ENCODE results near the gene PRPH.
"Not testable (repeated sequence)": the region's sequence is repeated elsewhere in the genome, so short reads cannot be mapped to it uniquely, and the experiment has no call there.

Gene PRPH

DNA sequence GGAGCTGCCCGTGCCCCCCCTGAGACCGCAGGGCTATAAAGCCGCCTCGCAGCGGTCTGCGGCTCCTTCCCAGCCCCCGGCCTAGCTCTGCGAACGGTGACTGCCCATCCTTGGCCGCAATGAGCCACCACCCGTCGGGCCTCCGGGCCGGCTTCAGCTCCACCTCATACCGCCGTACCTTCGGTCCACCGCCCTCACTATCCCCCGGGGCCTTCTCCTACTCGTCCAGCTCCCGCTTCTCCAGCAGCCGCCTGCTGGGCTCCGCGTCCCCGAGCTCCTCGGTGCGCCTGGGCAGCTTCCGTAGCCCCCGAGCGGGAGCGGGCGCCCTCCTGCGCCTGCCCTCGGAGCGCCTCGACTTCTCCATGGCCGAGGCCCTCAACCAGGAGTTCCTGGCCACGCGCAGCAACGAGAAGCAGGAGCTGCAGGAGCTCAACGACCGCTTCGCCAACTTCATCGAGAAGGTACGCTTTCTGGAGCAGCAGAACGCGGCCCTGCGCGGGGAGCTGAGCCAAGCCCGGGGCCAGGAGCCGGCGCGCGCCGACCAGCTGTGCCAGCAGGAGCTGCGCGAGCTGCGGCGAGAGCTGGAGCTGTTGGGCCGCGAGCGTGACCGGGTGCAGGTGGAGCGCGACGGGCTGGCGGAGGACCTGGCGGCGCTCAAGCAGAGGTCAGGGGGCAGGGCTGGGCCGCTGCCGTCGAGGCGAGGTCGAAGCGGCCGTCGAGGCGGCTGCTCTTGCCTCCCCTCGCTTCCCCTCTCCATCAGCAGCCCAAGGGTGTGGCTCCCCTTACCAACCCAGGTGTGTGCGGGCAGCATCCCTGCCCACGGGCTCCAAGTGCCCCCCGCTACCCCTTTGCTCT is at the start of gene PRPH:
Gene PRPH (plus strand): TSS at position 66 of the 855 bp plus-strand sequence. CDS start 54 bp downstream, at position 120.
- Mint-ChIP-seq H3K4me1 (peaks cover 19% of the 10 kb centered on the region), H3K9me3 (no peaks in the 10 kb centered on the region), H3K27ac (no peak within 1 kb of the TSS), H3K36me3 (no peaks in the 10 kb centered on the region), H3K4me3 (no peak within 1 kb of the TSS), H3K27me3 (peaks cover 26% of the 10 kb centered on the region)

DNA sequence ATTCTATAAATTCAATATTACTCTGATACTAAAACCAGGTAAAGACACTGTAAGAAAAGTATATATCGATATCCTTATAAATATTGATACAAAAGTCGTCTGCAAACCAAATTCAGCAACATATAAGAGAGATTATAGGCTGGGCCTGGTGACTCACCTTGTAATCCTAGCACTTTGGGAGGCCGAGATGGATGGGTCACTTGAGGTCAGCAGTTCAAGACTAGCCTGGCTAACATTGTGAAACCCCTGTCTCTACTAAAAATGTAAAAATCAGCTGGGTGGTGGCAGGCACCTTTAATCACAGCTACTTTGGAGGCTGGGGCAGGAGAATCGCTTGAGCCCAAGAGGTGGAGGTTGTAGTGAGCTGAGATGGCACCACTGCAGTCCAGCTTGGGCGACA is 43.6 kb upstream of the PRPH start:
- H3K36me3 Mint-ChIP-seq: no peaks in the 10 kb centered on the region
- no peak overlapping the region for H3K27ac Mint-ChIP-seq
- no peaks in the 10 kb centered on the region for H3K9me3 Mint-ChIP-seq
- no peaks in the 10 kb centered on the region for H3K4me1 Mint-ChIP-seq
- H3K27me3 Mint-ChIP-seq: no peaks in the 10 kb centered on the region
- no peak overlapping the region for H3K4me3 Mint-ChIP-seq

- H3K9me3 Mint-ChIP-seq: no peaks in the 10 kb centered on the region
- H3K27ac Mint-ChIP-seq: no peak overlapping the region
- no peaks in the 10 kb centered on the region for H3K4me1 Mint-ChIP-seq
- no peaks in the 10 kb centered on the region for H3K36me3 Mint-ChIP-seq
- no peaks in the 10 kb centered on the region for H3K27me3 Mint-ChIP-seq
- H3K4me3 Mint-ChIP-seq: no peak overlapping the region
These were observed 41.8 kb upstream of the PRPH start for GRCh38 chr12:49253033-49253623.

- not testable (repeated sequence) for H3K4me1 Mint-ChIP-seq, H3K27me3 Mint-ChIP-seq, H3K27ac Mint-ChIP-seq, H3K36me3 Mint-ChIP-seq, H3K9me3 Mint-ChIP-seq, H3K4me3 Mint-ChIP-seq
These were observed 39.5 kb upstream of the PRPH start for GRCh38 chr12:49255456-49255855.

- Mint-ChIP-seq H3K4me3 (no peak overlapping the region), H3K36me3 (no peaks in the 10 kb centered on the region), H3K9me3 (no peaks in the 10 kb centered on the region), H3K27me3 (no peaks in the 10 kb centered on the region), H3K4me1 (no peaks in the 10 kb centered on the region), H3K27ac (no peak overlapping the region)
These were observed 38.9 kb upstream of the PRPH start for GRCh38 chr12:49255857-49256637.

DNA sequence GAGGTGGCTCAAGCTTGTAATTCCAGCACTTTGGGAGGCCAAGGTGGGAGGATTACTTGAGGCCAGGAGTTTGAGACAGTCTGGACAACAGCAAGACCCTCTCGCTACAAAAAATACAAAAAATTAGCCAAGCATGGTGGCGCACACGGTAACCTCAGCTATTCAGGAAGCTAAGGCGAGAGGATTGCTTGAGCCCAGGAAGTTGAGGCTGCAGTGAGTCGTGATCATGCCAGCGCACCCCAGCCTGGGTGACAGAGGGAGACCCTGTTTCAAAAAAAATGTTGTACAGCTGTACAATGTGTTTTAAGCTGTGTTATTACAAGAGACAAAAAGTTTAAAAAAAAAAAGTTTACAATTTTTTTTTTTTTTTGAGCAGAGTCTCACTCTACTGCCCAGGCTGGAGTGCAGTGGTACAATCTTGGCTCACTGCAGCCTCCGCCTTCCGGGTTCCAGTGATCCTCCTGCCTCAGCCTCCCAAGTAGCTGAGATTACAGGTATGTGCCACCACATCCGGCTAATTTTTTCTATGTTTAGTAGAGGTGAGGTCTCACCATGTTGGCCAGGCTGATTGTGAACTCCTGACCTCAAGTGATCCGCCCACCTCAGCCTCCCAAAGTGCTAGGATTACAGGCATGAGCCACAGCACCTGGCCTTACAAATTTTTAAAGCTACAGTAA is 37.3 kb upstream of the PRPH start:
- not testable (repeated sequence) for H3K27me3 Mint-ChIP-seq, H3K9me3 Mint-ChIP-seq, H3K36me3 Mint-ChIP-seq, H3K4me3 Mint-ChIP-seq, H3K27ac Mint-ChIP-seq, H3K4me1 Mint-ChIP-seq

- Mint-ChIP-seq H3K27ac (no peak overlapping the region), H3K9me3 (no peaks in the 10 kb centered on the region), H3K27me3 (no peaks in the 10 kb centered on the region), H3K4me3 (no peak overlapping the region), H3K4me1 (no peaks in the 10 kb centered on the region), H3K36me3 (no peaks in the 10 kb centered on the region)
These were observed 35.5 kb upstream of the PRPH start for GRCh38 chr12:49259452-49259851.

DNA sequence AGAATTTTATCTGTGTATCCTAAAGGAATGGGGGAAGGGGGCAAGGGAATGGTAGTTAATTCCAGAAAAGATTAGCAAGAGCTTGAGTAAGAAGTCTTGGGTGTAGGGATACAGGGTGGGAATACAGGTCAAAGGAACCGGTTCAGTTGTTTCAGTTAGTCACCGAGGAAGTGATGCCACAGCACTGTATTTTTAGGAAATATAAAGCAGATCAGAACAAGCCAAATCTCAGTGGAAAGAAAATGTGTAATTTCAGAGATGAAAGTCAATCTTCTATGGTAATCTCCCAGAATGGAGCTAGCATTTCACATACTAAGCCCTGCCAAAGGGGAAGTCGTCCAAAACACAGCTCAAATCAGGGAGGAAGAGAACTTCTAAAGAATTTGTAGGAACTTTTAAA is 34.8 kb upstream of the PRPH start:
- Mint-ChIP-seq H3K4me1 (no peaks in the 10 kb centered on the region), H3K4me3 (no peak overlapping the region), H3K27me3 (no peaks in the 10 kb centered on the region), H3K27ac (no peak overlapping the region), H3K36me3 (no peaks in the 10 kb centered on the region), H3K9me3 (no peaks in the 10 kb centered on the region)

DNA sequence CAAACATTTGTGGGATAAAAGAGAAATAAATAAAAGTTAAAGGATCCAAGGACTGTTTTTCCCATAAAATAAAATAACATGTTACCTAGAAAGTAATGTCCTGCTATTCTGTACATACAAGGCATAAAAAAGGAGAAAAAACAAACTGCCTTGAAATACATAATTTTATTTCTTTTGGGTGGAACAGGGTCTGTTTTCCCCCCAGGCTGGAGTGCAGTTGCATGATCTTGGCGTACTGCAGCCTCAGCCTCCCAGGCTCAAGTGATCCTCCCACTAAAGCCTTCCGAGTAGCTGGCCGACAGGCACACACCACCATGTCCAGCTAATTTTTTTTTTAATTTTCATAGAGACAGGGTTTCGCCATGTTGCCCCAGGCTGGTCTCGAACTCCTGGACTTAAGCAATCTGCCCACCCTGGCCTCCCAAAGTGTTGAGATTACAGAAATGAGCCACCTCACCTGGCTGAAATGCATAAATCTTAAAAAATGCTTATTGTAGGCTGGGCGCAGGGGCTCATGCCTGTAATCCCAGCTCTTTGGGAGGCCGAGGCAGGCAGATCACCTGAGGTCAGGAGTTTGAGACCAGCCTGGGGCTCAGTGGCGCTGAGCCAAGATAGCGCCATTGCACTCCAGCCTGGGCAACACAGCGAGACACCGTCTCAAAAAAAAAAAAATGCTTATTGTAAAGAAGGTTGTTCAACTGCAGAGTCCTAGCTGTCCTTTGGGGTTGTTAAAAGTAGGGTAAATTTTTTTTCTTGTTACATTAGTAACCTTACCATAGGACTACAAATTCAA is 34.2 kb upstream of the PRPH start:
- Mint-ChIP-seq H3K9me3 (no peaks in the 10 kb centered on the region), H3K27me3 (no peaks in the 10 kb centered on the region), H3K27ac (no peak overlapping the region), H3K4me1 (no peaks in the 10 kb centered on the region), H3K4me3 (no peak overlapping the region), H3K36me3 (peaks cover 3% of the 10 kb centered on the region)

DNA sequence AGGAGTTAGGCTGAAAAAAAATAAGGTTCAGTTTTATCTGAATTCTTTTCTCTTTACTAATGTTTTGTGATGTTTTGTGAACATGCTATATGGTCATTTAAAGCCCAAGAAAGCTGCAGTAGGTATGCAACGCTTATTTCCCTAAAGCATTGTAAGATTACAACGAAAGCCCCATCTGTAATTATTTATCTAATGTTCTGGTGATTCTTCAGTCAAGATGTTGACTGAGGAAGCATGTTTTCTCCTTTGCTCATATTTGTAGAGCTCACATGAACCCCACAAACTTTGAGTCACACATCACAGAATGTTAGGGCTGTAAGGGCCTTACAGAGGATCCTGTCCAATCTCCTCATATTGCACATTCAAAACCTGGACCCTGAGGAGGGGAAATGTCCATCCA is 33.2 kb upstream of the PRPH start:
- Mint-ChIP-seq H3K27me3 (no peaks in the 10 kb centered on the region), H3K4me1 (no peaks in the 10 kb centered on the region)

GRCh38 chr12:49263400-49263763 is 31.6 kb upstream of the PRPH start:
- no peaks in the 10 kb centered on the region for H3K27me3 Mint-ChIP-seq
- no peak overlapping the region for H3K4me3 Mint-ChIP-seq
- no peaks in the 10 kb centered on the region for H3K9me3 Mint-ChIP-seq
- H3K27ac Mint-ChIP-seq: no peak overlapping the region
- H3K4me1 Mint-ChIP-seq: peaks cover 11% of the 10 kb centered on the region
- H3K36me3 Mint-ChIP-seq: peaks cover 4% of the 10 kb centered on the region

More for the DNA sequence above, 33.2 kb upstream of the PRPH start:
- no peak overlapping the region for H3K27ac Mint-ChIP-seq
- no peaks in the 10 kb centered on the region for H3K9me3 Mint-ChIP-seq
- H3K36me3 Mint-ChIP-seq: peaks cover 3% of the 10 kb centered on the region
- no peak overlapping the region for H3K4me3 Mint-ChIP-seq

DNA sequence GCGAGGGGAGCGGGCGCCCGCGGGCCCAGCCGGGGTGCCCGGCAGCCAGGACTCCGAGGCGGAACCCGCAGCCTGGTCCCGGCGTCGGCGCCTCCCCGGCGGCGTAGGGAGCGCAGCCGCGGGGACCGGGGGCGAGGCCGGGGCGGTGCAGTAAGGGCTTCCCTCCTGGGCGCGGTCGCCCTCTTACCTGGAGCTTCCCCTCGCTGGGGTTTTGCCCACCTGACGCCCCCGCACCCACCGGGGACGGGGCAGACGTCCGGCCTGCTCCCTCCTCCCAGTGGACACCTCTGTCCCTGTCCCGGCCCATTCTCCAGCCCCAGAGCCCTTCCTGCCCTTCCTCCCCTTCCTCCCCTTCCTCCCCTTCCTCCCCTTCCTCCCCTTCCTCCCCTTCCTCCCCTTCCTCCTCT is 30.5 kb upstream of the PRPH start:
- H3K36me3 Mint-ChIP-seq: peaks cover 9% of the 10 kb centered on the region
- H3K4me1 Mint-ChIP-seq: peaks cover 19% of the 10 kb centered on the region
- H3K9me3 Mint-ChIP-seq: no peaks in the 10 kb centered on the region
- H3K27ac Mint-ChIP-seq: no peak overlapping the region
- no peaks in the 10 kb centered on the region for H3K27me3 Mint-ChIP-seq
- peak overlapping the region; percentile 98 for H3K4me3 Mint-ChIP-seq

- Mint-ChIP-seq H3K27ac (peak within 1 kb of the TSS; percentile 99), H3K9me3 (no peaks in the 10 kb centered on the region), H3K36me3 (peaks cover 11% of the 10 kb centered on the region), H3K27me3 (no peaks in the 10 kb centered on the region), H3K4me3 (peak within 1 kb of the TSS; percentile 98), H3K4me1 (peaks cover 23% of the 10 kb centered on the region)
These were observed 29.8 kb upstream of the PRPH start, which contains the start of gene TUBA1C for GRCh38 chr12:49264873-49265792. Gene TUBA1C, plus strand, starts transcription at chr12:49265082. Its CDS starts 100 bp downstream, at chr12:49265182.

- H3K27me3 Mint-ChIP-seq, H3K4me3 Mint-ChIP-seq, H3K9me3 Mint-ChIP-seq: not testable (repeated sequence)
- H3K36me3 Mint-ChIP-seq: peaks cover 17% of the 10 kb centered on the region
- peak overlapping the region; percentile 12 for H3K27ac Mint-ChIP-seq
- H3K4me1 Mint-ChIP-seq: peaks cover 23% of the 10 kb centered on the region
These were observed 25.8 kb upstream of the PRPH start for GRCh38 chr12:49269191-49269590.

Data from activated naive CD4-positive, alpha-beta T cell treated with anti-CD3 and anti-CD28 coated beads, Interleukin-2, amount 50 U/mL, for 24 hours (primary cell).